HG03175 (cell line): ENCODE measurements around the gene RAB28.

Experiments
- ATAC-seq: cut with Tn5 transposase; IDR thresholded peaks from one replicate; pipeline ENCODE4 v1.9.1; 2021; ENCODE audit warnings: mild to moderate bottlenecking, moderate library complexity; ENCODE audit not compliant: unreplicated experiment

RAB28 gene

GRCh38 chr4:13484122-13484748 lies at the start of gene RAB28:
Gene RAB28 (minus strand): TSS chr4:13484340.
- ATAC-seq: peak; percentile 95

- ATAC-seq: no peak
These were observed 47.5 kb upstream of the RAB28 start for GRCh38 chr4:13531625-13531998.

GRCh38 chr4:13530823-13531624 lies 46.9 kb upstream of the RAB28 start:
- no peak for ATAC-seq

- no peak for ATAC-seq
These were observed 45.2 kb upstream of the RAB28 start for GRCh38 chr4:13529128-13529919.

- ATAC-seq: no peak
These were observed 44.6 kb upstream of the RAB28 start for GRCh38 chr4:13528821-13529127.

GRCh38 chr4:13527981-13528820 lies 44.1 kb upstream of the RAB28 start:
- peak; percentile 86 for ATAC-seq

DNA sequence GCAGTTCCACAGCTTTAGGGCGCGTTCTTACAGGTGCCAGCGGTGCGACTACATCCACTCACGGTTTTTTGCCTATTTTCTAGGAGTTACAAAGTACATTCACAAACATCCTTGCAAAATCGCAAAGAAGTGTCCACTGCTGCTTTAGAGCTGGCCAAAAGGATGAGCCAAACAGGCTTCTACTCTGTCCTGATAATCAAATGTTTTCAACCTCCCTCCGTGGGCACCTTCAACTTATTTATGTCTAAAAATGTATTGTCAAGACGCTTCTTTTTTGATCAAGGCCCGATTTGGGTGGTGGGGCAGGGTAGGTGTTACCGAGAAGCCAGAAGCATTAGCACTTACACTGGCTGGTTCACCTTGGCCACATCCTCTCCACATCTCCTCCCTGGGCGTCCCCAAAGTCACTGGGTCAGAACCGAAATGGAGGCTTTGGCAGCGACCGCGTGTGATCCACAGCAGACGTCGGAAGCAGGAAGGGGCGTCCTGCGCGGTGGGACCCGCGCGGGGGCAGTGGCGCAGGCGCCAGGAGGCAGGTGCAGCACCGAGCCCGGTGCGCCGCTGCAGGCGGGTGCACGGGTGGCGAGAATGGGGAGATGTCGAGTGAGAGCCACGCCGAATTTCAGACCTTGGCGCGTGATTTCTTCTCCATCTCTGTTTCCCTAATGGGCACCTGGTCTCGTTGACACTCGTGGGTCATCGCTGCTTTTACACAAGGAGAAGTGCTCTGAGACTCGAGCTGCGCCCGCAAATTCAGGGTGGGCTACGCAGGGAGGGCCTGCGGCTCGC lies 43.2 kb upstream of the RAB28 start:
- ATAC-seq: no peak

GRCh38 chr4:13526658-13527057 lies 42.5 kb upstream of the RAB28 start:
- ATAC-seq: no peak

GRCh38 chr4:13525606-13526281 lies 41.6 kb upstream of the RAB28 start:
- no peak for ATAC-seq

GRCh38 chr4:13524504-13525243 lies 40.5 kb upstream of the RAB28 start:
- ATAC-seq: no peak

- ATAC-seq: no peak
These were observed 39.7 kb upstream of the RAB28 start for GRCh38 chr4:13523591-13524503.

GRCh38 chr4:13523105-13523477 lies 39.0 kb upstream of the RAB28 start:
- no peak for ATAC-seq

GRCh38 chr4:13522282-13523104 lies 38.4 kb upstream of the RAB28 start:
- ATAC-seq: no peak

DNA sequence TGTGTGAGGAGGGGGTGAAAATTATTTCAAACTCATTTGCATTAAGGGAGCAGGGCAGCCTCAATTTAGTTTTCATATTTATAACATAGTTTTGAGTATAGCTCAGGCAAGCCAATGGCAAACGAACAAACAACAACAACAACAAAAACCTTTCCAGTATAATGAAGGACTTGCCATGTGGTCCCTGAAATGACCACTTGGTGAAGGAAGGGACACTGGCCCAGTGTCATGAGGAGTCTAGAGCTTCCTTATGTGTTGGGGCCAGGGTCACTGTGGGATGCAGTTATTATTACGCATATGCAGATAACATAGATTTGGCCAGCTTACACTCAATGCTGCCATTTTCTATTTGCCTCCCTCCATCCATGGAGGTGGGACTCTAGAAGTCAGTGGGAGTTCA lies 36.9 kb upstream of the RAB28 start:
- no peak for ATAC-seq

GRCh38 chr4:13516315-13516860 lies 32.2 kb upstream of the RAB28 start:
- no peak for ATAC-seq

DNA sequence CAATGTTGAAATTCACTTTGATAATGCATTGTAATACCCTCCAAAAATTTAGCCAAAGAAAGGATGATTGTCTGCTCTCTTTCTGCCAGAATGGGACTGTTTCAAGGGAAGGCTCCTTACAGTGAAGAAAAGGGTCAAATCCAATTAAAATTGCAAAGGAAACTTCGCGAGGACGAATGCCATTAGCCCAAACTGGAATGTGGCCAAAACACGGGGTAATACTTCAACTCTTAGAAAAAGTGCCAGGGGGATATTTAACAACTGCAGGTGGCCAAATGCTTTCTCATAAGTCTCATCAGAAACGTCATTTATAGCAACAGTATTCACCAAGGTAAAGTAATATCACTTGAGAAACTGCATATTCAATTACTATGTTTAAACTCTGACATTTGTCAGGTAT lies 31.1 kb upstream of the RAB28 start:
- no peak for ATAC-seq

- no peak for ATAC-seq
These were observed 30.6 kb upstream of the RAB28 start for GRCh38 chr4:13514722-13515121.
